GM21825 (cell line): ENCODE data around the gene MOCOS.
"Not testable (repeated sequence)": the region's sequence is repeated elsewhere in the genome, so short reads cannot be mapped to it uniquely, and the experiment has no call there.

Experiments used
- ATAC-seq: cut with Tn5 transposase; IDR thresholded peaks from one replicate; pipeline ENCODE4 v1.9.1; 2021; ENCODE audit warnings: mild to moderate bottlenecking, moderate library complexity; ENCODE audit not compliant: unreplicated experiment

MOCOS gene

GRCh38 chr18:36200354-36200771 is 13.1 kb downstream of the MOCOS start:
- ATAC-seq, result no peak

DNA sequence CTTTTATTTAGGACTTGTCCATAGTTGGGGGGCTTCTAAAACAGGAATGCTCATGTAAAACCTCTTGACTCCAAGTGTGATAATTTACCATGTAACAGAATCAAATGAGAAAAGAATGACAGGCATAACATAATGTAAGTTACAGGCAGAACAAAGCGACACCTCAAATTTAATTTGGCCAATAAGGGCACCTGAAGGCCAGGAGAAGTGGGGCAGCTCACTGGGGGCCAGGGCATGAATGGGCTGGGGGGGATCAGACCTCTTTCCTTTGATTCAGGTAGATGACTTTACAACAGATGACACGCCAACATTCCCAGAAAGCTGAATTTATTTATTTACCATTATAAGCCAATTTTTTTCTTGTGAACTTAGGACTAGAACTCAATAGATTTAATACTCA is 14.5 kb downstream of the MOCOS start:
- ATAC-seq, result no peak

DNA sequence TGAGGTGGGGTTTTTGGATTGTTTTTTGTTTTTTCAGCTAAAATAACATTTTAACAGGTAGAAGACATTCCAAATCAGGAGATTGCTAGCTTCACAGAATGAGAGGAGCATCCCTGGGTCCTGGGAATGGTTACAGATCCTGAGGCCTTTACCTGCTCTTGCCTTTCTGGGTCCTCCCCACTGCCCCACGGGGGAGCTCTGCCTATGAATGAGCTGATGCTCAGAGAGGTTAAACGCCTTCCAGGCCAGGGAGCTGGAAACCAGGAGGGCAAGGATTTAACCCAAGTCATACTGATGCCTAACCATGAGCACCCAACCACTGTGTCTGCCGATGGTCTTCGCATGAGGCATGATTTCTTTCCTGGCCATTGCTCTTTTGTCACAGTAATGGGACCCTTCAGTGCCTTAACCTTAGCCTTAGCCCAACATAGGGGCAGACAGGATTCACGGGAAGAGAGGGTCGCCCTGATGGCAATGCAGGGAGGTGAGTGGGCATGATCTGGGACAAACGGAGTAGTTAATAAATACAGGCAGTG is 16.1 kb downstream of the MOCOS start:
- no peak for ATAC-seq

GRCh38 chr18:36205166-36205565 is 17.9 kb downstream of the MOCOS start:
- no peak for ATAC-seq

DNA sequence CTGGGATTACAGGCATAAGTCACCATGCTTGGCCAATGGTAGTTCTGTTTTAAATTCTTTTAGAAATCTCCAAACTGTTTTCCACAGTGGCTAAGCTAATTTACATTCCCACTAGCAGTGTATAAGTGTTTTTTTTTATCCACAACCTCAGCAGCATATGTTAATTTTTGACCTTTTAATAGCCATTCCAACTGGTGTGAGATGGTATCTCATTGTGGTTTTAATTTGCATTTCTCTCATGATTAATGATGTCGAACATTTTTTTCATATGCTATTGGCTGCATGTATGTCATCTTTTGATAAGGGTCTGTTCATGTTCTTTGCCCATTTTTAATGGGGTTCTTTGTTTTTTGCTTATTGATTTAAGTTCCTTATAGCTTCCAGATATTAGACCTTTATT is 20.0 kb downstream of the MOCOS start:
- no peak for ATAC-seq

GRCh38 chr18:36207969-36208368 is 20.7 kb downstream of the MOCOS start:
- ATAC-seq, result not testable (repeated sequence)

- no peak for ATAC-seq
These were observed 24.3 kb downstream of the MOCOS start for GRCh38 chr18:36211612-36212065.

DNA sequence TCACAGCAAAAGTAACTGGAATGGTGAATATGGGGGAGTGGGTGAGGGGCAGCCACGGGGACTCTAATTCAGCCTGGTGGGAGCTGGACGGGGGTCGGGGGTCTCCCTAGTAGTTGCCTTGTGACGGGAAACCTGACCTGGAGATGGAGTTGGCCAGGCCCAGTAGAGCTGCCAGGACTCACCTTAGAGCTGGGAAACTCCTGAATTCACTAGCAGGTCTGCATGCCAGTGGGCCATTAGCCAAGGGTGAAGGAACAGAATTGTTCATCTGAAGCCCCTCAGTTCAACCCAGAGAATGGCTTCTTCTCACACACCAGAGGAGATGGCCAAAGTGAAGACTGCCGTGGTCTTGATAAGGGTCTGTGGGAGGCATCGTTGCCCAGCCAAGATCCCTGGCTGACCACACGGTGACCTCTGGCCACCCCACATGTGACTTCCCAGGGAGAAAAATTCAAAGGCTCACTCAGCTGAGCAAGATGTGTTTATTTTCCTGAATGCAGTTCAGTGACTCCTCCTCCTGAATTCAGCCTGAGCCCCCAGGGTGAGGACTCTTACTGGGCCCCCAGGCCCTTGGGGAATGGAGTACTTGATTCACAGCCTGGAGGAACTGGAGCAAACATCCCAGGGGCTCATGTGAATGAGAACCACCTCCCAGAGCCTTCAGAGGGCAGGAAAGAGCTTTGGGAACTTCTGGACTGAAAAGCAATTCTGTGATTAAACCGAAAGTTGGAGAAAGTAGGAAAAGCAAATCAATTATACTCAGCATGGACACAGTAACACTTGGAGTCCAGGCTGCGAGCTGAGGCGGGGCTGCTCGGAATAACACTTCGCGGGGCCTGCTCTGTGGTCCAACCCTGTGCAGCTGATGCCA is 25.2 kb downstream of the MOCOS start:
- ATAC-seq, result no peak

GRCh38 chr18:36214811-36215210 is 27.5 kb downstream of the MOCOS start:
- ATAC-seq, result no peak

GRCh38 chr18:36215577-36215976 is 28.3 kb downstream of the MOCOS start:
- no peak for ATAC-seq

GRCh38 chr18:36217348-36217747 is 30.1 kb downstream of the MOCOS start:
- ATAC-seq, result no peak

DNA sequence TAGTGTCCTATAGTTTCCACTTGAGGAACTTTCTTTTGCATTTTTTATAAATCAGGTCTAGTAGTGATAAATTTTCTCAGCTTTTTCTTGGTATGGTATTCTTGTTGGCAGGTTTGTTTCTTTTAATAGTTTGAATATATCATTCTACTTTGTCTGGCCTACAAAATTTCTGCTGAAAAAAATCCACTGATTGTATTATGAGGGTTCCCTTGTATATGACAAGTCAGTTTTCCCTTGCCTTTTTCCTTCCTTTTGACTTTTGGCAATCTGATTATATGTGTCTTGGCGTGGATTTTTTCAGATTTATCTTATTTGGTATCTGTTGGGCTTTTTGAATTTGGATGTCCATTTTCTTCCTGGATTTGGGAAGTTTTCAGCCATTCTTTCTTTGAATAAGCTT is 41.9 kb downstream of the MOCOS start:
- ATAC-seq, result no peak

GRCh38 chr18:36240510-36240909 is 53.2 kb downstream of the MOCOS start:
- ATAC-seq, result not testable (repeated sequence)

- no peak for ATAC-seq
These were observed 54.5 kb downstream of the MOCOS start for GRCh38 chr18:36241831-36242230.

DNA sequence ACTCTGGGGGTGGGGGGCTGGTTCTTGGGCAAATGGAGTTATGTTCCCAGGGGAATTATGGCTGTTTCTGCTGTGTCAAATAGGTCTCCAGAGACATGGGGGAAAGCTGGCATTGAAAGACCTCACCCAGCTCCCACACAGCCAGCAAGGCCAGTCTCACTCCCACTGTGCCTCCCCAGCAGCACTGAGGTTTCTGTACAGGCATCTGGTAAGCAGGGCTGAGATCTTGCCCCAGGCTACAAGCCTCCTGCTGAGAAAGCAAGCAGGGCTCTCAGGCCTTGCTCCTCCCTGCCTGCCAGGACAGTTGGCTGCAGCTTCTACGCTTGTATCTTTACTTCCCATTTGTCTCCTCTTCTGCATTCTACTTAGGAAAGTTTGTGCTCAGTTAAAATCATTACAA is 59.7 kb downstream of the MOCOS start:
- ATAC-seq, result no peak

DNA sequence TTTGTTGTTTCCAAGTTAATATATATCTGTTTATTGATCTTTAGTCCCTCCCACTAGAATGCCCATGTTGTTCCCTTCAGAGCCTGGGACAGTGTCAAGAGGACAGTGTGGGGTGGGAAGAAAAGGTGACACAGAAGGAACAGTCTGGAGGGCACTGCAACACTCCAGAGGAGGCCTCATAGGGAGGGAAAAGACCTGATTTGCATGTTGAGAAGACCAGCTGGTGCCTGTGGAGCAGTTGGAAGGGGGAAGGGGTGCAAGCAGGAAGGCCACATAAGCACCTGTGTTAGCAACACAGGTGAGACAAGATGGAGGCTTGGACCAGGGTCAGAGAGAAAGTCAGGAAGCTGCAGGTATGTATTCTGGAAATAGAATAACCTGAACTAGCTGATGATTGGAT is 62.1 kb downstream of the MOCOS start:
- ATAC-seq, result no peak

- no peak for ATAC-seq
These were observed 63.5 kb downstream of the MOCOS start for GRCh38 chr18:36250827-36251226.

GRCh38 chr18:36255072-36255698 is 67.9 kb downstream of the MOCOS start:
- no peak for ATAC-seq

DNA sequence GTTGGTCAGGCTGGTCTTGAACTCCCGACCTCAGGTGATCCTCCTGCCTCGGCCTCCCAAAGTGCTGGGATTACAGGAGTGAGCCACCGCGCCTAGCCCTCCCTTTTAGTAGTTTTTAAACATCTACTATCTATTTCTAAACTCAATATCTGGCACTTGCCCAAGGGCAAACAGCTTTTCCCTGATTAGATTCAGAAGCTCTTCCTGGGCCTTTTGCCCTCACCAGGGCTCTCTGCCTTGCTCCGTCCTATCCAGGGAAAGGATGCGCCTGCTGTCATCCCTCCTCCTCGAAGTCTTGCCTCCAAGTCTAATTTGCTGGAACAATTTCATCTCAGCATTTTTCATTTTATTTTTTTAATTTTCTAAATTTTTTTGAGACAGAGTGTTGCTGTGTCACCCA is 68.8 kb downstream of the MOCOS start:
- ATAC-seq, result no peak

- ATAC-seq, result no peak
These were observed 75.7 kb downstream of the MOCOS start for GRCh38 chr18:36262971-36263370.

- no peak for ATAC-seq
These were observed 77.0 kb downstream of the MOCOS start for GRCh38 chr18:36264283-36264682.

GRCh38 chr18:36265015-36265414 is 77.7 kb downstream of the MOCOS start:
- no peak for ATAC-seq
